HG03460 (cell line): ENCODE measurements around the gene CCDC187.

ENCODE experiments used
- ATAC-seq: cut with Tn5 transposase; IDR thresholded peaks from one replicate; pipeline ENCODE4 v1.9.1; 2021; ENCODE audit not compliant: unreplicated experiment

The CCDC187 gene

DNA sequence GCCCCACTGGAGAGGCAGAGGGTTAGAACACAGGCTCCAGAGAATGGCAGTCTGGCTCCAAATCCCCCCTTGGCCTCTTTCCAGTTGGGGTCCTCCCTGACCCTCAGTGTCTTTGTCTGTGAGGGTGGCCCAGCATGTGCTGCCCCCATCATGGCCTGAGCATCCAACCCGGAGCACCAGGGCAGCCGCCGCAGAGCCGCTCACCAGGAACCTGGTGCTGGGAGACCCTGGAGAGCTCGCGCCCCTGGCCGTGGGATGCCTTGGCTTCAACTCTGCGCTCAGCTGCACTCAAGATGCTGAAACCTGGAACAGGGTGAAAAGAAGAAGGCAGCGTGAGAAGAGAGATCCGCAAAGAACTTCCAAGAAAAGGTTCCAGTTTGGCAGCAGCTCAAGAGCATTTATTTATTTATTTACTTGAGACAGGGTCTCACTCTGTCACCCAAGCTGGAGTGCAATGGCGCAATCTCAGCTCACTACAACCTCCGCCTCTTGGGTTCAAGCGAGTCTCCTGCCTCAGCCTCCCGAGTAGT lies 3.8 kb downstream of the CCDC187 start:
- ATAC-seq, result no peak

DNA sequence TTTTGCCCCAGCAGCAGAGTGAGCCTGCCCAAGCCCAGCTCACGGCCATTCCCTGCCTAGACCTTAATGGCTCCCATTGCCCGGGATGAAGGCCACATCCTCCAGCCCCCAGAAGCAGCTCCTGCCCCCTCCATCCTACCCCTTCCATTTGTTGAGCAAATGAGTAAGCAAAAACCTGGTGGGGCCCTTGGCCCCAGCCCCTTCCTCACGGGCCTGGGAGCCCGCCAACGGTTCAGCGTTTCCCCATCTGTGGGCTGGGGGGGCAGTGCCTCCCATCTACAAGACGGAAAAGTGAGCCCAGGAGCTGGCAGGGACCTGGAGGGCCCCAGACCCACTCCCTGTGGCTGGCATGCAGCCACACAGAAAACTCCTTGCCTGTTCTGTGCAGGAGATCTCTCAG lies 4.4 kb downstream of the CCDC187 start:
- ATAC-seq, result no peak

DNA sequence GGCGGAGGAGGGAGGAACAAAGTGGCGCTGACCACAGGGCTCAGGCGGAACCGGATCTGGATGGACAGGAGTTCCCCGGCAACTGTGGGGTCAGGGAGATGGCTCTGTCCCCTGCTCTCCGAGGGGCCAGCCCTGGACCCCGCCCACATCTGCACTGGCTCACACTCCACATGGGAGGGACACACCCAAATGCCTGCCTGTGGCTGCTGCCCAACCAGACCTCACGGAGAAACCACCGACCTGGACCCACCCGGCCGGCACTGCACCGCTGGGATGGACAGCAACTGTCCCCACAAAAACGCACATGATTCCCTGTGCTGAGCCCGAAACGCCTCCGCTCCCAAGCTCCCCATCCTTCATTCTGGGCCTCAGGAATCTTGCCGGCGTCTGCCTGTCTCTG lies 4.8 kb downstream of the CCDC187 start:
- no peak for ATAC-seq

DNA sequence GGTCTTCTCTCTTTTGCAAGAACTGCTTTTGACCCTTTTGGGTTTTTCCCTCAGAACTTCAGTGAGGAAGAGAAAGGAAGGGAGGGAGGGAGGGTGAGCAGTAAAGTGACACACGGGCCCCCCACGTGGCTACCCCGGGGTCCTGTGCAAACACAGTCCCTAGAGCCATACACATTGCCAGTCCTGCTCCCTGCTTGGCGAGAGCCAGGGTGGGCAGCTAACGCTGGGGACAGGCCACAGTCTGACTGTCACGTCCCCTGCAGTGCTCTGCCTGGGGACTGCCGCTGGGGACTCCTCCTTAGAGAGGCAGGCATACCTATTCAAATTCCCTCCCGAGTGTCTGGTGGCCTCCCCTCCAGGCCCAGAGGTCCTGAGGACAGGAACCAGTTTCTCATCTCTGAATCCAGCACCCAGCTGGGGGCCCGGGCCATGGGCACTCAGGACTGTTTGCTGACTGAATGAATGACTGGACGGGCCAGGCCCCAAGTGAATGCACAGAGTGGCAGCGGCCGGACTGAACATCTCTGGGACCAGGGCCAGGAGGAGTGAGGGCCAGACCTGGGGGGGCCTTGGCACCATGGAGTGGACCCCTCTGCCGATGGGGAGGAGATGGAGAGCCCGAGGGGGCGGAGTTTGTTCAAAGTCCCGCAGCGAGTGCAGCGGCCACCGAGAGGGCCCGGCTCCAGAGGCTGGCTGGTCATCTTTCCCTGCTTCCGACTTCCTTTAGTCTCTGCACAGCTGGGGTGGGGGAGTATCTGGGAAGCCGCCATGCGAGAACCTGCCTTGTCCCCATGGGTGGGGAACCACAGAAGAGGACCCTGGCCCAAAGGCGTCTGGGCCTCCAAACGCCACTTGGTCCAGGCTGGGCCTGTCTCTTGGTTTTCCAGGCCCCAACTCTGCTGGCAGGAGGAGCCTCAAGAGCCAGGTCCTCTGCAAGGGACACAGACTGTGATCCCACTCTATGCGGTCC lies 5.8 kb downstream of the CCDC187 start:
- ATAC-seq, result no peak

GRCh38 chr9:136297016-136297691 lies 6.7 kb downstream of the CCDC187 start:
- ATAC-seq, result no peak

GRCh38 chr9:136296434-136297015 lies 7.4 kb downstream of the CCDC187 start:
- ATAC-seq, result no peak

GRCh38 chr9:136295542-136296433 lies 8.1 kb downstream of the CCDC187 start:
- ATAC-seq, result no peak

- ATAC-seq, result no peak
Measured at GRCh38 chr9:136295055-136295454, 8.8 kb downstream of the CCDC187 start.

DNA sequence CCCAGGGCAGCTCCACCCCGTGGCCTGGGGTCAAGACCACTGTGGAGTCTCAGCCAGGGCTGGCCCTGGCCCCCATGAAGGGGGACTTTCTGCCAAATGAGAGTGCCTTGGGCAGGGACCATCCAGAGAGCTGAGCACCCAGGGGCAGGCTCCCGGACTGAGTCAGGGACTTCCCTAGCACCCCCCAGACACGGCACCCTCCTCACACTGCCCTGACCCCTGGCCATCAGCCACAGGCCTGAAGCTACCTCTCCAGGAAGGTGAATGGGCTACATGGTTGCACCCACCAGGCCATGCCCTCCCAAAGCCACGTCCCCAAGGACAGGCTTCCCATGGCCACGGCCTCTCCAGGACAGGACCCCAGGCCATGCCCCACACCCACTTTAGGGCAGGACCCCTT lies 9.5 kb downstream of the CCDC187 start:
- ATAC-seq, result no peak

- ATAC-seq, result no peak
Measured at GRCh38 chr9:136293476-136294077, 10.3 kb downstream of the CCDC187 start.

DNA sequence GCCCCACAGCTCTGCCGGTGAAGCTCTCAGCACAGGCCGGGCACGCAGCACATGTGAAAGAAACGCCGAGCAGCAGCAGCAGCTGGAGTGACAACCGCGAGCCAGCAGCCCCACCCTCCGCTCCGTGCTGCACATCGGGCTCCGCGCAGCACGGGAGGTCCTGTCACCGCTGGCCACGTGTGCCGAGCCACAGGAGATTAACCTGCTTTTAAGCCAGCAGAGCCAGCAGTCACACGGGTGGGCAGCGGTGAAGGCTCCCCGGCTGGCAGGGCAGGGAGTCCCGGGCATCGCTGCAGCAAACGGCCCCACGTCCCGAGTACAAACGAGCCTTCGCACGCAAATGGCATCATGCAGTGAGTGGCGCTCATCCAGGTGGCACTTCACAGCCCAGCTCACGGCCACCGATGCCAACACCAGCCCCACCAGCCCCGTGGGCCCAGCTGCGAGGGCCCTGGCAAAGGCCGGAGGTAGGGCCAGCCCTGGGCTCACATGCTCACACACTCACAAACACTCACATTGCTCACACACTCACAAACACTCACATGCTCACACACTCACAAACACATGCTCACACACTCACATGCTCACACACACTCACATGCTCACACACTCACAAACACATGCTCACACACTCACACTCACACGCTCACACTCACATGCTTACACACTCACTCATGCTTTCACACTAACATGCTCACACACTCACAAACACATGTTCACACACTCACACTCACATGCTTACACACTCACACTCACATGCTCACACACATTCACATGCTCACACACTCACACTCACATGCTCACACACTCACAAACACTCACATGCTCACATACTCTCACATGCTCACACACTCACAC lies 11.1 kb downstream of the CCDC187 start:
- ATAC-seq, result no peak

GRCh38 chr9:136292026-136292538 lies 11.8 kb downstream of the CCDC187 start:
- ATAC-seq, result no peak

DNA sequence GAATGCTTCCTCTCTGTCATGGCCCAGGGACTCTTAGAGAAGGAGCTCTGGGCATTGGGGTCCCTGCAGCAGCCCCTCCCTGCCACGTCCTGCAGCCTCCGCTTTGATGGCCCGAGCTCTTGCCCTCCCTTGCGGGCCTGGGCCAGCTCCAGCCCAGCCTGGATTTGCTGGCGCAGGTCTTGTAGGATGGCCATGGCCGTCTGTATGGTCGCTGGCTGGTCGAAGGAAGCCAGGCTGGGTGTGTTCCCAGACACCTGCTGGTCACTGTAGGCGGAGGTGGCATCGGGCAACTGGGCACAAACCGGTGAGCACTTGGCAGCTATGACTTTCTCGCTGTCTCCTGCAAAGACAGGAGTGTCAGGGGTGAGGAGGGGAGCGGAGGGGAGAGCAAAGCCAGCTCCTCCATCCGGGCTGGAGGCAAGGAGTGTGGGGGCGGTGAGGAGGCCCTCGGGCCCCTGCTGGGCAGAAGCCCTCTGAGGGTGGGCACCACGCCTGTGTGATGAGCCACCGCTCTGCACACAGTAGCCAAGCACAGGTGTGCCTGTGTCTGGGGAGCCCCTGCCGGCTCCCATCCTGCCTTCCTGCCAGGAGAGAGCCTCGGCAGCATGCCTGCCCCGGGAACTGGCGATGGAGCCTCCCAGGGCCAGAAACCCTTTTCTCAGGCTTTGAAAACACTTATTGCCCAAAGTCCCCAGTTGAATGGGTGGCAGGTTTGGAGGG lies 12.4 kb downstream of the CCDC187 start:
- ATAC-seq, result no peak

- ATAC-seq, result no peak
Measured at GRCh38 chr9:136290508-136291000, 13.3 kb downstream of the CCDC187 start.

DNA sequence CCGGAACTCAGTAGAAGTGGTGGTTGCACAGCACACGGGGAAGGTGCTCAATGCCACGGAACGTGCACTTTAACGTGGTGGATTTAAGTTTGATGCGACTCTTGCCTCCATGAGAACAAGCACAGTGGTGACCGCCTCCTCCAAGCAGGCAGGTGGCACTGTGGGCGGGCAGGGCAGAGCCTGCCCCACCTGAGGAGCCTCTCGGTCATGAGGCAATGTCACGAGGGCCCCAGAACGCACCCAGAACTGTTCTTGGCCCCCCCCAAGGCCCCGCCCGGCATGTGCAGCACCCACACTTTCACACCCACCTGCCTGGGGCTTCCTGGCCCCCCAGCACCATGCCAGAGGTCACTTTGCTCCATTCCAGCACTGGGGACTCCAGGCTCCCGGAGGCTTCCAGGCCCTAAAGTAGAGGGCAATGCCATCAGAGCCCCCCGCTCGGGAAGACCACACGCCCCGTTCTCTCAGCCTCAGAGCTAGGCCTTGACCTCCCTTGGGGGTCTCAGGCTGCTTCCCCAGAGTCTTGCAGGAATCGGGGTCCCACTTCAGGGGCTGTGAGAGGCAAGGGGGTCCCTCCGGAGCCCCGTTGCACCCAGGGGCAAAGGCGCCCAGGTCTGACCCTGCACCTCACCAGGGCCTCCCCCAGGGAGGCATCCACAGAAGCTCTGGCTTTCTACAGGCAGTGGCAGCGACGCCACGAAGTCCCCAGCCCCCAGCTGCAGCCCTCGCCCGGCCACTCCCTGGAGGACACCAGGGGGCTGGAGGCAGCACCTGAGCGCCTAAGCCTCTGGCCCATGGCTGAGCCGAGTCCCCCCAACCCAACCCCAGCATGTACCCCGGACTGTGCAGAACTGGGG lies 14.0 kb downstream of the CCDC187 start:
- ATAC-seq, result no peak

GRCh38 chr9:136287960-136288753 lies 15.7 kb downstream of the CCDC187 start:
- ATAC-seq, result no peak
